Kidney capillary endothelial cell (primary cell): ENCODE data around the gene GAP43.

Experiments used
- DNase-seq: peaks from one replicate; pipeline ENCODE4 v3.0.0-alpha.2; 2018; ENCODE audit warnings: low spot score

The GAP43 gene

GRCh38 chr3:115623044-115623868, at the start of gene GAP43:
TSS of gene GAP43 (plus strand) at chr3:115623510. CDS start at chr3:115623690, 180 bp downstream.
- no peak for DNase-seq

DNA sequence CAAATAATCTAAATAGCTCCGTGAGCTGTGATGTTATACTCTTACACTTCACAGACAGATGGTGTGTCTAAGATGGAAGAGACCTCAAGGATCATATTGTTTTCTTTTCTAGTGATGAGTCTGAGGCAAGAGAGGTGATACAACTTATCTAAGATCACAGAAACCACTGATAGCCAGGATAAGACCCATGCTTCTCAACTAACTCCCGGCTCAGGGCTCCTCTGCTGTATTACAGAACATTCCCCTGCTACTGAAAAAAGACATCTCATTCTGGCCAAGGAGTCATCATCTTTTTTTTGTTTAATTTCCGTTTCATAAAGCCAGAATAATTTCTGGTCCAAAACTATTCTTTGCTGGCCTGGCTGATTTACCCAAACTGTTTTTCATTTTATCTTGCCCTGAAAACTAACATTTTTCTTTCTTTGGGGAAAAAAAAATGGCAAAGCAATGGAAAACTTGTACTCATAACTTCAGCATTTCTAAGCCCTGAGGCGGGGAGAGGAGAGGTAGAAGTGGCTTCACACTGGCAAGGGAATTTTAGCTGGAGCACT, 46.9 kb upstream of the GAP43 start:
- DNase-seq: no peak

- no peak for DNase-seq
These were observed 46.3 kb upstream of the GAP43 start for GRCh38 chr3:115577000-115577399.

DNA sequence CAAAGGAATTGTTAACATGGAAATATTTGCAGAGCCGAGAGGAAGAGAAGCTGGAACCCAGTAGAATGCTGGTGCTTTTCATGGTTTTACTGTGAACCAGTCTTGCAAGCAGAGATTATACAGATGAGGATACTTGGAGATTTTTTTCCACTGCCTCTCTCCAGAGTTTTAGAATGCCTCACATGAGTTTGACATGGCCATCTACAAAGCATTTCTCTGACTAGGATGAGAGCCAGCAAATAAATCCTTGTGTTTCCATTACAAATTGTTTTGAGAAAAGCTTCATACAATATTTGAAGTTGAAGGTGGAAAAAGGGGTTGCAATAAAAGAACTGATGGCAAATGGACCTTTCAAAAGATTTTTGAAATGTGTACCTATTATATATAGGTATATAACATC, 45.0 kb upstream of the GAP43 start:
- no peak for DNase-seq

GRCh38 chr3:115580566-115580965, 42.7 kb upstream of the GAP43 start:
- no peak for DNase-seq

DNA sequence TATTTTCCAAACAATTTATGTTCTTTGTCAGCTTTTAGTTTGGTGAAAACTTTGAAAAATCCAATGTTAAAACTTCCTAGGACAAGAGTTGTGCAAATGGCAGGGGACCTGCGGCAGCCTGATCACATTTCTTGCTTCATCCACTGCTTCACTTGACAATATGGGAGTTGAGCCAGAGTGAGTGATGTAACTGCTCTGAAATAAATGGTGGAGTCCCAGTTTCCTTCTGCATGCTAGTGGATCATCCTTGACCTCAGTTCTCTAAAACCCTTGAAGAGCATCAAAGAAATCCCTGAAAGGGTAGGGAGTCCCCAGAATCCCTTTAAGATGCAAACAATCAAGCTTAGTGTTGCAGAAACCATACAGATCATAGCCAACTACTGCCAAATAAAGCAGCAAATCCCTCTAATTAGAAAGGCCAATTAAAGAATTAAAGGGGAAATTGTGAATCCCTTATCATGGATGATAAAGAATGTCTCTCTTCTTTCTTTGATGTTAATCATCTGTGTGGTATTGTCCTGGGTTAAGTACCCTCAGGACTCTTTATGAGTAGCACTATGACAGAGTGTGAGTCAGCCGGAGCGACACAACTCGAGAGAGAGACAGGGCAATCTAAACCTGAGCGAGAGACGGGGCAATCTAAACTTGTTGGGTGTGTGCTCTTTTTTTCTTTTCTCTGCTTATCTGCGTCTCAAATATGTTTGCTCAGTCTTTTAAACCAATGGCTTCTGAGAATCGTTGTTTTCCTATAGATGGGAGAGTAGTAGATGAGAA, 41.8 kb upstream of the GAP43 start:
- no peak for DNase-seq

GRCh38 chr3:115588201-115589115, 34.9 kb upstream of the GAP43 start:
- DNase-seq: no peak

- no peak for DNase-seq
These were observed 32.4 kb upstream of the GAP43 start for GRCh38 chr3:115590873-115591272.

DNA sequence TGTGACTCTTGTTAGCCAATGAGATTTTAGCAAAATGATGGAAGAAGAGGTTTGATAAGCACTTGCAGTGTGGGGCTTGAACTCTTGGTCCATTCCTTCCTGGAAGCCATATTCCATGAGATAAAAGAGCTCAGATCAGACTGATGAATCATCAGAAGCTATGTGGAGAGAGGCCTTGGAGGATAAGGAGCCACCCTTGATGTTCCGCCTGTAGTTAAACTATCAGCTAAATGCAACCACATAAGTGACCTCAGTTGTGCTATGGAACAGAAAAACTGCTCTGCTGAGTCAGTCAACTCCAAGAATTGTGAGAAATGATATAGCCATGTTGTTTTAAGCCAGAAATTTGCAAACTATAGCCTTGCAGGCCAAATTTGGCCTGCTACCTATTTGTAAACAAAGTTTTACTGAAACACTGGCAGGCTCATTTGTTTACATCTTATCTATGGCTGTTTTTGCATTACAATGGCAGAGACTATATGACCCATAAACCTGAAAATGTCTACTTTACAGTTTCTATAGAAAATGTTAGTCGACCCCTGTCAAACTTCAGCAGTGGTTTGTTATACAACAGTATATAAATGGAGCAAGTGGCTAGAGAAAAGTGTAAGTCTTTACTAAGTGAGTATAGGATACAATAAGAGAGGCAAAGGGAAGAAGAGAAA, 27.6 kb upstream of the GAP43 start:
- no peak for DNase-seq

GRCh38 chr3:115598216-115598615, 25.1 kb upstream of the GAP43 start:
- no peak for DNase-seq

GRCh38 chr3:115602194-115602593, 21.1 kb upstream of the GAP43 start:
- no peak for DNase-seq

GRCh38 chr3:115611630-115612029, 11.7 kb upstream of the GAP43 start:
- no peak for DNase-seq

DNA sequence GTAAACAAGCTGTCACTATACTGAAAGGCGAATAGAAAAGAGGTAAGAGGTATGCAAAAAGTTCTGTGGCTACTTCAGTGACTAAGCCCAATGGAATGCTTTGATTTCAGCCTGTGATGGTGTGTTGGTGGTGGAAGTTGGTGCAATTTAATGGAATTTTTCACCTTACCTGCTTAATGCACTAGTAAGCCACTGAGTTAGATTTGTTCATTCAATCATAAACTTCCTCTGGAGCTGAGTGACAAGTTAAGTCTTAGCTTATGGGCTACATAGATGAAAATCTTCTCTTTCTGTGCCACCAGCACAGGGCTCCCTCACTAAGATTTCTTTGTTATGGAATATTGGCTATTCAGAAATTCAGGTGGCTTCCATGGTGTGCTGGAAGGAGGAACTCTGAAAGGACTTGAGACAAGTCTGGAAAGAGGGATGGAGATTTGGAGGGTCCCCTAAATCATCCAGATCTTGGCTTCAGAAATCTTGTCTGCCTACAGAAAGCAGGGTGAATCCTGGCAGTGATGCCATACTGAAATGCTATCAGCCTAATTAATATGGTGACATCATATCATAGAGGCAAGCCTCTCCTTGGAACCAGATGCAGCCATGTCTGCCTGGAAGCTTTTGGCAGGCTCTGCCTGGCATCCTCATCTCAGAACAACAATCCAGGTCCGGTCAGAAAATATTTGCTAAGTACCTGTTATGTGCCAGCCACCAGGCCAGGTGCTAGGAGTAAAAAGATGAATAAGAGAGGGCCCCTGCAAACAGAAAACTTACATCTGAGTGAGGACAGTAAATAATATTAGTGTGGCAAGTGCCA, 8.1 kb upstream of the GAP43 start:
- DNase-seq: no peak

GRCh38 chr3:115616461-115616860, 6.8 kb upstream of the GAP43 start:
- no peak for DNase-seq

- no peak for DNase-seq
These were observed 5.7 kb upstream of the GAP43 start for GRCh38 chr3:115617591-115617990.

DNA sequence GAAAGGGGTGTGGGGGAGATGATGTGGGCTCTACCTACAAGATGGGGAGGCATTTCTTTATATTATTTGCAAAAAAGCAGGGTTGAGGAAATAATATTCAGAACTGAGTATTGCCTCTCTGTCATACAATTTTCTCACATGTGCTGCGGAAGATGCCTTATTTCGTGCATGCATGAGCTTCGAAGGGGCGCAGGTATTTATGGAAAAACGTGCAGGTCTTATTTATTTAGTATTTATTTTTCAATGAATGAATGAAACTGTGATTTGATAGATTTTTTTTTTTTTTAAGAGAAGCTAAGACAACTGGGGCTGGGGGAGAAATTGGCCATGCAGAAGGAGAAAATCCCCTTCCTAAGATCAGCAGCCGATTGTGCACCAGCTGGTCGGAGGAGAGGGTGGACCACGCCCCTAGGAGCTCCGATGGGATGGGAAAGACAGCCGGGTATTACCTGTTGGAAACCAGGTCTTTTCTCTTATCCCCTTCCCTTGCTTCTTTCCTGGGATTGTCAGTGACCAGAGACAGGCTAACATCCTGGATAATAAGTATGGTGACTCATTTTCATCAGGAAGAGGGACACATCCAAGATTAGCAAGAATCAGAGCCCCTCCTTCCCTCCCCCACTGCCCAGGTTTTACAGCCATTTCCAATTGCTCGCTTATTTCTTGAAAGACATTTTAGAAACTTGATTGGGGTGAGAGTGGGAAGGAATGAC, 875 bp downstream of the GAP43 start:
- no peak for DNase-seq

DNA sequence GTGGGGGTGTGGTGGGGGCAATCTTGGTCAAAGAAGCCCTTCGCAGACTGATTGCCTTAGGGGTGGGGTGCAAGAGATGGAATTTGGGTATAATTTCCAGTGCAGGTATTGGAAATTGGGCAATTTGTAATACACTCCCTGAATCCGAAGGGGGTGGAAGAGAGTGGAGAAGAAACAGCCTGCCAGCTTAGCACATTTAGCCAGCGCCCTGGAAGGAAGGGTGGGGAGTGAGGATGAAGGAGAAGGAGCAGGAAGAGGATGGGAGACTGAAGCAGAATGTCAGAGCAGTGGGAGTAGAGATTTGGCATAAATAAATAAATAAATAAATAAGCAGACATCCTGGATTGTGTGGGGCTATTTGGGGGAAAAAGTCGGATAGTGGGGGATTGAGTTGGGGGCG, 1.6 kb downstream of the GAP43 start:
- no peak for DNase-seq

GRCh38 chr3:115626006-115626409, 2.7 kb downstream of the GAP43 start:
- DNase-seq: no peak

DNA sequence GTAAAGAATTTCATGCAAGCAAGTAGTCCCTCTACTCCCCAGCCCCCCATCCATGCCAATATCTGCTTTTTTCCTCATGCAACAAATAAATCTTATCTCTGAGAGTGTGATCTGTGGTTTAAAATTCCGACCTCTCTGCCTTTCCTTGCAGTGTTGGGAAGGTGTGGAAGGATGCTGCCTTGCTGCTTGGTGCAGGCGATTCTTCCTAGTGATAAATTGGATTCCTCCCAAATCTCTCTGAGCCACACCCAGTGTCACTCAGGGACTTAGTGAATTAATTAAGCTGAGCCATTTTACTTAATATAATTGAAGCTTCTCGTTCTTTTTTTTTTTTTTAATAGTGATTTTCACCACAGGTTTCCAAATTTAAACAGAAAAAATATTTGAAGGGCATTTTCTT, 3.4 kb downstream of the GAP43 start:
- no peak for DNase-seq
